Occipital lobe (tissue), 2 donors: ENCODE data around the gene INPP4B. TPM values are rescaled to one million over a fixed set of nuclear protein-coding genes. Genes with fewer than 3 reads are reported as not detected.

Source experiments
- DNase-seq: peaks from one replicate; lab custom pipeline; 2025; lab: John Stamatoyannopoulos, UW
- total RNA-seq: library from RNA; depleted of rRNA; stranded (reverse); fragments of >200 nt; gene quantifications from one replicate; pipeline ENCODE4 v1.2.3, GENCODE V29; 2014

The INPP4B gene
- total RNA-seq, 1 donor from 2014 or later = 6.7 TPM

- no peak for DNase-seq
These were observed 690.8 kb downstream of the INPP4B start for GRCh38 chr4:142155347-142155746.

GRCh38 chr4:142150483-142150882 lies 695.6 kb downstream of the INPP4B start:
- no peak for DNase-seq

DNA sequence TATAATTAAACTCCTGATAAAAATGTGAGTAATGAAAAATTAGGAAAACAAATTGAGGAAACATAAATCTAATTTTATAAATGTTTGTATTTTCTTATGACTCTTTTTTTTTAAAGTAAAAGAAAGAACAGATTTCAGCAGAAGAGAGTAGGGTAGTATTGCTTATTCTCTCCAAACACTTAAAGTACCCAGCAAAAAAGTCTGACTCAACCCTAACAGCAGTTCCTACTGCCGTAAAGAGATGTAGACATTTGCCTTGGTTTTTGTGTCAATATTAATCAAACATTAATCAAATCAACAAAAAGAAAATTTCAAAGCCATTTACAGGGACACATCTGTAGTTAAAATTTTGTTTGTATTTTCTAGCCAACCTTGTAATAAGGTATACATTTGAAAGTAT lies 701.3 kb downstream of the INPP4B start:
- no peak for DNase-seq

- no peak for DNase-seq
These were observed 703.6 kb downstream of the INPP4B start for GRCh38 chr4:142142366-142143054.

GRCh38 chr4:142141224-142141623 lies 704.9 kb downstream of the INPP4B start:
- no peak for DNase-seq

DNA sequence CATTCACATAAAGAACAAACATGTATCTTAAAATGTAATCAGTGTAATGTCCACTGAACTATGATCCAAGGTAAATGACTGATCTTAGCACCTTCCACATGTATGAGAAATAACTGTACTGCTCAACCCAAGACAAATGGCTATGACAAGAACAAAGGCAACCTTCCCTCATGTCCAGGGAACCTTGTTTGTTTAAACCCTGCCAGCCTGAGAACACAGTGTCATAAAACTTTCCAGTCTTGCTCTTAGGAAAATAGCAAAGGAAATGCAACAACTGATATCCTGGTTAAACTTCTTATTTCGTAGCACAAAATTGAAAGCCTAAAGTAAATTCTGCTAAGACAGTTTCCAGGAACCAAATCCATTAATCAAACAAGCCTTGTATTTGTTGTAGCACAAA lies 715.4 kb downstream of the INPP4B start:
- DNase-seq = no peak

- DNase-seq = no peak
These were observed 716.2 kb downstream of the INPP4B start for GRCh38 chr4:142129931-142130330.

- no peak for DNase-seq
These were observed 716.6 kb downstream of the INPP4B start for GRCh38 chr4:142129473-142129872.

GRCh38 chr4:142128529-142128928 lies 717.6 kb downstream of the INPP4B start:
- no peak for DNase-seq

- peak; percentile 3 for DNase-seq
These were observed 719.1 kb downstream of the INPP4B start for GRCh38 chr4:142126890-142127497.

DNA sequence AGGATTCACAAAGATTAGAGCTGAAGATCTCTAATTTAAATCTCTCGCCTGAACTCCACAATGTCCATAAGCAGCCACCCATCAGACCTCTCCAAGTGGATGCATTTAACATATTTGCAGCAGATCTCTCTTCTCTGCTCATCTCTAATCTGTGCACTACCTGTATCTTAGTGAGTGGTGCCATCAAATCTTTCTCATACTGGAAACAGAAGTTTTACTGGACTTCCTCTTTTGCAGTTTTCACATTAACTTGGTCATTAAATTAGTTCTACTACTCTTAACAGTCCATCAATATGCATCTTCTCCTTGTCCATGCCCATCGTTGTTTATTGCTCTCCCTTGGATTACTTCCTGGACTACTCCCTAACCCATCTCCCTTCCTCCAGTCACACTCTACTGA lies 721.2 kb downstream of the INPP4B start:
- DNase-seq = no peak

DNA sequence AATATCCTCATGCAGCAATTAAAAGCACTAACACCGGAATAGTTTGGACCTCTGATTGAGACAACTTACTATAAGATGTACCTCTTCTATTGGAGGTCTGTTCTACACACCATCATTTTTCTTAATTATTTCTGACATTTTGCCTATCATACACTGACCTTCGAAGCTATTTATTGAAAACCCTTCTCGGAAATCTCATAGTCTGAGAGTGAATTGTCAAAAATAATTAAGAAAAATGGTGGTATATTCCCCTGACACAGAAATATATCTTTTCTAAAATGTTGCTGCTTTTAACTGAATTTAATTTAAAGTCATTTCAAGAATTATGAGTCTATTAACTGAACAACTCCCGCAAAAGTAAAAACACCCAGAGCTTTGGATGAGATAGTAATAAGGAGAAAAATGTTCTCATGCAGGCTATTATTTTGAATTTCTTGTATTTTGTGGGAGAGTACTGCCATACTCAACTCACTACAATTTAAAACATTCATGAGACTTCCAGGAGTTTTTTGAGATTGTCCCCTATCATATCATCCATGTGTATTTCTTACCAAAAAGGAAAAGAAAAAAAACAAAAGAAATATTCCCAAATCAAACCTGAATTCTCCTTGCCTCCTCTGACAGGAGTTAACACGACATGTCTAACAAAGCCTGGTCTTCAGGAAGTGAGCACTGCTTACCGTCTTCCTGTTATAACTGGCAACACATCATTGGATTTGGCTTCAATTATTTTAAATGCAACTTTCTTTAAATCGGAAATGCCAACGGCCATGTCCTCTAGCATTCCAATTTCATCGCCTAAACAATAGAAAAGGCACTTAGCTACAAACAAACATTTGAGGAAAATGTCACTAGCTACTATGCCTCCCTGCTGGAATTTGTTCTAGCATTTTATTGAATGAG lies 724.4 kb downstream of the INPP4B start:
- DNase-seq = no peak

GRCh38 chr4:142120921-142121320 lies 725.2 kb downstream of the INPP4B start:
- no peak for DNase-seq

GRCh38 chr4:142112451-142112850 lies 733.6 kb downstream of the INPP4B start:
- DNase-seq = no peak

DNA sequence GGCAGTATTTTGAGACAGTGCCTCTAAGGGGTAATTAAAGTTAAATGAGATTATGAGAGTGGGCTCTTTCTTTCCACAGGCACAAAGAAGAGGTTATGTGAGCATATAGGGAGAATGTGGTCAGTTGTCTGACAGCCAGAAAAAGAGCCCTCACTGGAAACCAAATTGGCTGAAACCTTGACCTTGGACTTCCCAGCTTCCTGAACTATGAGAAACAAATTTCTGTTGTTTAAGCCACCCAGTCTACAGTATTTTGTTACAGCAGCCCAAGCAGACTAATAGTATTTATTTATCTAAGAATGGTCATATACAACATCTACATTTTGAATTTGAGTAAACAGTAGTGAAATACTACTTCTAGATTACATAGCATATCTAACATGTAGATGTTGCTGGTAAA lies 736.0 kb downstream of the INPP4B start:
- DNase-seq = no peak

DNA sequence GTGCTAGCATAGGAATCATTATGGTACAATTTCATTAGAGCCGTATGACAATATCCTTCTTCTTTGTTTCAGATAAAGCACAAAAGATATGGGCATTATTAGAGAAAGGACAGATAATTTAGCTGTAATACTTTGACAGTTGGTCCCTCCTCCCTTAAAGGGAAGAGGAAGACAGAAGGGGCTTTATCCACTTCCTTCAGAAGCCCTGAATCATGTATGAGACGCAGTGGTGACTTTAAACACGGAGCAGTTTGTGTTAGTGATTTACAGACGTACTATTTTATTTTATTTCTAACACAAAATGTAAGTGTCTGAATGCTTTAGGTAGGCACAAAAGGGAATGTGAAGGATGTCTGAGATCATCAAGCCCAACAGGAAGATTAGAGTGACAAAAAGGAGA lies 742.1 kb downstream of the INPP4B start:
- no peak for DNase-seq

GRCh38 chr4:142101401-142101800 lies 744.7 kb downstream of the INPP4B start:
- DNase-seq = no peak

DNA sequence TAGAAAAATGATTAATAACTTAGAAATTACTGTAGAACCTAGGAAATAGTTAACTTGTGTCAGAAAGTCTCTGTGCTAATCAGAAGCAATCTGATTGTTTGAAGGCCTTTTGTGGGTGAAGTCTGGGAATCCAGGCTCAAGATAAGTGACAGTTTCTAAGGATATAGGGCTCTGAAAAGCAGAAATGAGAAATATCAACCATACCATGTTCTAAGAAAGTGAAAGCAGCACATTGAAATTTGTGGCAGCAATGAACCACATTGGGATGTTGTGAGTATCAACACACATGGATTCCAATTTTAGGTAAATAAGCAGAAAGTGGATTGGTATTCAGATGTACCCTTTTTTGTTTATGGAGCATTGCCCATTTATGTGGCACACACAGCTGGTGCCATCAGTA lies 745.2 kb downstream of the INPP4B start:
- DNase-seq = no peak

DNA sequence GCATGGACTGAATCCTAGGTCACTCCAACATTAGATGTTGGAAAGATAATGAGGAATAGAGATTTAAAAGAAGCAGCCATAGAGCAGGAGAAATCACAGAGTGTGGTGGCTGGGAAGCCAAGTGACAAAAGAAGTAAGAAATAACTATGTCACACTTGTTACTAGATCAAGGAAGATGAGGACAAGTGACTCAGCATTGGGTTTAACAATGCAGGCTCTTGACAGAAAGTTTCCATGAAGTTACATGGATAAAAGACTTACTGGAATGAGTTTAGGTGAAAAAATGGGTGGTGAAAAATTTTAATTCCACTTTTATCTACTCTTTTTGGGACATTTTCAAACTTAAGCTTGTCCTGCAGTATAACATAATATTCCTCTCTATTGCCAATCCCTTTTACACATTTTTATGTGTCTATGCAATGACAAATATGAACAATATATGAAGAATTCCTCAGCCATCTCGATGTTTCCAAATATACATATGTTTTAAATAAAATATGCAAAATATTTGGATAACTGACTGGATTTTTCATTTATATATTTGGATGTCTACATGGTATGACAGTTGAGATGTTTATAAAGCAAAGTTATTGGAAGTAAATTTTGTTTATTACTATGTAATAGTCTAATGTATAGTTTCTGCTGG lies 747.1 kb downstream of the INPP4B start:
- DNase-seq = no peak

DNA sequence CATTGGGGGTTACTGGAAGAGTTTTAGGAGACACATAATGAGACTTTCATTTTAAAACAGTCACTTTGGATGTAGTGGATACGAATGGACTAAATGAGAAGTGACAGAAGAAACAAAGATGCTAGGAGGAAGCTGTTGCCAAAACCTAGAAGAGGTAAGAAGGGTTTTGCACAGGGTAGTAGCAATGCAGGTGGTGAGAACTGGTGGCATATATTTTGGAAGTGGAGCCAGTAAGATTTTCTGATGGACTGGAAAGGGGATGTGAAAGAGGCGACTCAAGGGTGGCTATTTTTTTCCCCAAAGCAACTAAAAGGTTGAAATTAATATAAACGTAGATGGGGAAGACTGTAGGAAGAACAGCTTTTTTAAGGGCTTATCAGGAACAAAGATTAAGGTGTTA lies 747.7 kb downstream of the INPP4B start:
- no peak for DNase-seq

GRCh38 chr4:142097015-142097414 lies 749.1 kb downstream of the INPP4B start:
- DNase-seq = no peak
